Measurements from ENCODE around the gene AFAP1L2.
"Not testable (repeated sequence)": the region's sequence is repeated elsewhere in the genome, so short reads cannot be mapped to it uniquely, and the experiment has no call there.

Gene AFAP1L2

GRCh38 chr10:114353383-114353782 lies 50.9 kb downstream of the AFAP1L2 start:
- no peak for DNase-seq (ENCODE audit: low spot score)
- CTCF ChIA-PET: no interaction called here
- POLR2A ChIA-PET (ENCODE audit: low non-redundant PET): no interaction called here
- H3K27ac ChIP-seq: no peak overlapping the region
- TF ChIP-seq CTCF (conservative IDR thresholded peaks at IDR 0.05; ENCODE audit: low read depth): no peak

DNA sequence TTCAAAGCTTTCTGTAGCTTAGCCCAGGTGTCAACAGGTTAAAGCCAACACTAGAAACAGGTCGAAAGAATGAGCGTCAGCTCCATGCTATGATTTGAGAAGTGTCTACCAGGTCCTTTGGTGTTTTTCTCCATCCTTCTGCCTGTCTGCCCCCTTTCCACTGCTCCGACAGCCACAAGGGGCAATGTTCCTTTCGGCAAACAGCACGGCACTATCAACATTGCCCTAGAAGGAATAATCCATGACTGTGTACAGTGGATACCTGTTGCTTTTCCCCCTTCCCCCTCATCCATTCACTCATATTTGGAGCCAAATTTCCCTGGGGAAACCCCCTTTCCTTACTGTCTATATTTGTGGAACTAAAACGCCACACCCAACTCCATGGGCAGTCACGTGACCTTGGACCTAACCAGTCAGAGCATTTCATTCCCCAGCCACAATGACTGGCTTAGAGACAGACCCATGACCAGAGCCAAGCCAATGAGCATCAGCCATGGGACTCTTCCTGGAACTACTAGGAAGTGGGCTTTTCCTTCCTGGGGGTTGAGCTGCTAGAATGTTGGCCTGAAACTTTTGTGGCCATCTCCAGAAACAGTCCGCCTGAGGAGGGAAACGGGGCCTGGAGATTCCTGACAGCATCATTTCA lies 51.5 kb downstream of the AFAP1L2 start:
- DNase-seq (ENCODE audit: low spot score): no peak
- ChIA-PET POLR2A (ENCODE audit: low non-redundant PET) (no interaction called here), CTCF (interaction anchor here (1.0 kb wide), 1 partner anchor 14 kb away, joined by 3 read pairs; no protein-coding TSS in a partner anchor)
- H3K27ac ChIP-seq: no peak overlapping the region
- no peak for TF ChIP-seq CTCF (conservative IDR thresholded peaks at IDR 0.05; ENCODE audit: low read depth)

DNA sequence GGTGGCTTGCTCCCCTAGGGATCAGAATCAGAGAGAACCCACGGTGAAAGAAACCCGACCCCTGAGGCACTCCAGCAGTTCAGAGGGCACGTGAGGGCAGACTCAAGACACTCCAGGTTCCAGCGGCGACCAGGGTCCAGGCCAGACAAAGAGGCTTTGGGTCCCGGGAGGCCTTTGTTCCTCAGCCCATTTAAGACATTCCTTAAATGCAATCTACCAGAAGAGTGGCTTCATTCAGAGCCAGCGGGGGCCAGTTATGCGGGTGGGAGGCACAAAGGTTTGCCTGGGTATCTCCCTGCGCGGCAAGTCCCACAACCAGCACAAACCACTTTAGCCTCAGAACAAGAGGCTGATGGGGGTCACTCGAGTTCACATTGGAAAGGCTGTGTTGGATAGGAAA lies 53.6 kb downstream of the AFAP1L2 start:
- no peak for TF ChIP-seq CTCF (conservative IDR thresholded peaks at IDR 0.05; ENCODE audit: low read depth)
- no peak for DNase-seq (ENCODE audit: low spot score)
- ChIA-PET CTCF (no interaction called here), POLR2A (ENCODE audit: low non-redundant PET) (no interaction called here)
- H3K27ac ChIP-seq: no peak overlapping the region

GRCh38 chr10:114349522-114350215 lies 54.6 kb downstream of the AFAP1L2 start:
- CTCF ChIA-PET: no interaction called here
- POLR2A ChIA-PET (ENCODE audit: low non-redundant PET): no interaction called here
- no peak for DNase-seq (ENCODE audit: low spot score)
- no peak overlapping the region for H3K27ac ChIP-seq
- TF ChIP-seq CTCF (conservative IDR thresholded peaks at IDR 0.05; ENCODE audit: low read depth): no peak

GRCh38 chr10:114349071-114349470 lies 55.2 kb downstream of the AFAP1L2 start:
- DNase-seq (ENCODE audit: low spot score); POLR2A ChIA-PET (ENCODE audit: low non-redundant PET); H3K27ac ChIP-seq; CTCF ChIA-PET: not testable (repeated sequence)

GRCh38 chr10:114347791-114348190 lies 56.5 kb downstream of the AFAP1L2 start:
- no peak overlapping the region for H3K27ac ChIP-seq
- DNase-seq (ENCODE audit: low spot score): no peak
- ChIA-PET CTCF (interaction anchor here (0.6 to 1.8 kb wide), 2 partner anchors 44 to 669 kb away, joined by 4 to 5 read pairs; no protein-coding TSS in a partner anchor), POLR2A (ENCODE audit: low non-redundant PET) (no interaction called here)
- TF ChIP-seq CTCF (conservative IDR thresholded peaks at IDR 0.05; ENCODE audit: low read depth): no peak

DNA sequence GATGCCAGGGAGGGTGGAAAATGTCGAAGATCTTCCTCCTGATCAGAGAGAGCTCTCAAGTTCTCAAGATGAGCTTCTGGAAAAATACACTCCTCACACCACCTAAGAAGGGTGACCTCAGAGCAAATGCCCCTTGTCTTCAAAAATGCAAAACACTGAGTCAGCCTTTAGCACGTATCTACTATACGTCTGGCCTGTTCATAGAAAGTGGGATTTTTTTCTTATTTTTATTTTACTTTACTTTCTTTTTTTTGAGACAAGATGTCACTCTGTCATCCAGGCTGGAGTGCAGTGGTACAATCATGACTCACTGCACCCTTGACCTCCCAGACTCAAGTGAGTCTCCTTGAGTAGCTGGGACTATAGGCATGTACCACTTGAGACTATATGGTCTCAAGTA lies 57.1 kb downstream of the AFAP1L2 start:
- TF ChIP-seq CTCF (conservative IDR thresholded peaks at IDR 0.05; ENCODE audit: low read depth): no peak
- no peak overlapping the region for H3K27ac ChIP-seq
- CTCF ChIA-PET: interaction anchor here (1.8 kb wide), 1 partner anchor 43 kb away, joined by 5 read pairs; no protein-coding TSS in a partner anchor
- DNase-seq (ENCODE audit: low spot score): no peak
- POLR2A ChIA-PET (ENCODE audit: low non-redundant PET): no interaction called here
